Endothelial cell of umbilical vein (primary cell): ENCODE results near the gene SYNGR1.

Source experiments
- CTCF ChIP-seq, 2 donors: IDR thresholded peaks; 1 replicate in 1 of 2; 2 replicates in 1 of 2; pipeline ENCODE4 v1.5.1; 2011; ENCODE audit warnings: low read length in 2 of 2, mild to moderate bottlenecking in 2 of 2, moderate library complexity in 2 of 2, control low read depth in 1 of 2, inconsistent platforms in 1 of 2, low read depth in 1 of 2; ENCODE audit not compliant: insufficient read depth in 1 of 2; ENCODE audit errors: extremely low read depth in 1 of 2
- EZH2 ChIP-seq: IDR thresholded peaks from 2 replicates; pipeline ENCODE4 v1.6.1; 2012; ENCODE audit warnings: borderline replicate concordance, low read depth, mild to moderate bottlenecking, moderate library complexity, low read length, inconsistent platforms; ENCODE audit not compliant: severe bottlenecking
- GATA2 ChIP-seq: IDR thresholded peaks from 2 replicates; pipeline ENCODE4 v1.7.0; 2011; ENCODE audit warnings: low read depth, mild to moderate bottlenecking, moderate library complexity, mixed read lengths, low read length; ENCODE audit not compliant: insufficient read length, insufficient read depth
- MAX ChIP-seq: IDR thresholded peaks from 2 replicates; pipeline ENCODE4 v1.6.1; 2011; ENCODE audit not compliant: insufficient read depth, insufficient read length
- POLR2AphosphoS5 ChIP-seq: IDR thresholded peaks from 2 replicates; pipeline ENCODE4 v1.6.1; 2012; ENCODE audit warnings: low read depth, mild to moderate bottlenecking, control low read depth, low read length, moderate library complexity; ENCODE audit not compliant: insufficient read depth

- TF ChIP-seq MAX: no peak
- no peak for TF ChIP-seq EZH2
- no peak for TF ChIP-seq CTCF (IDR thresholded peaks at IDR 0.05; ENCODE audit: extremely low read depth in 1 of 2, insufficient read depth in 1 of 2, low read depth in 1 of 2, low read length in 2 of 2)
- TF ChIP-seq GATA2: no peak
- no peak for TF ChIP-seq POLR2AphosphoS5
Observed at GRCh38 chr22:39318507-39319283, 31.1 kb upstream of the SYNGR1 start.
